SK-N-SH (cell line): ENCODE data around the gene HIPK2. TPM values are rescaled to one million over a fixed set of nuclear protein-coding genes. Genes with fewer than 3 reads are reported as not detected.

Experiments
- CTCF ChIA-PET: fragments of 300-600, 350-600 bp; formaldehyde crosslinking; extraction: SDS; loops from one replicate; lab custom pipeline; 2021; lab: Yijun Ruan, JAX
- POLR2A ChIA-PET: fragments of 350-600 bp; sonication (Branson Sonifier 250); formaldehyde crosslinking; extraction: SDS; loops from one replicate; lab custom pipeline; 2020; ENCODE audit warnings: antibody characterized with exemption, inconsistent platforms; lab: Yijun Ruan, JAX
- DNase-seq: peaks from one replicate; pipeline ENCODE4 v3.0.0; 2012
- H2AFZ ChIP-seq: fragments of 200-600 bp; sonication (generic); 2 replicates; pipeline ENCODE4 v1.8.1; 2016; ENCODE audit warnings: antibody characterized with exemption, mild to moderate bottlenecking, low read depth
- H3F3A ChIP-seq: fragments of 200-600 bp; sonication (generic); replicated peaks from 2 replicates; pipeline ENCODE3; 2016; ENCODE audit warnings: antibody characterized with exemption, mild to moderate bottlenecking; ENCODE audit not compliant: insufficient read depth
- H3K27ac ChIP-seq, 2 experiments: fragments of 200-500 bp in 1 of 2; fragments of 200-600 bp in 1 of 2; sonication (Bioruptor generic) in 1 of 2; sonication (generic), shearing (Covaris generic) in 1 of 2; 2 replicates each; pipeline versions ENCODE4 v1.5.1 to v1.6.1; 2014 to 2016; ENCODE audit warnings: low read depth in 2 of 2, inconsistent platforms in 1 of 2, low read length in 1 of 2, mild to moderate bottlenecking in 1 of 2, mixed read lengths in 1 of 2
- H3K27me3 ChIP-seq: fragments of 200-600 bp; sonication (generic), shearing (Covaris generic); 2 replicates; pipeline ENCODE4 v1.6.1; 2016; ENCODE audit warnings: mixed run types; ENCODE audit not compliant: insufficient read depth
- H3K36me3 ChIP-seq, 2 experiments: fragments of 200-500 bp in 1 of 2; fragments of 200-600 bp in 1 of 2; sonication (Bioruptor generic) in 1 of 2; sonication (generic) in 1 of 2; replicated peaks in 1 of 2; 2 replicates each; pipeline versions ENCODE3 to v1.5.1; 2014 to 2016; ENCODE audit warnings: low read length in 1 of 2, mild to moderate bottlenecking in 1 of 2; ENCODE audit not compliant: insufficient read depth in 2 of 2, control insufficient read depth in 1 of 2
- H3K4me1 ChIP-seq, 2 experiments: fragments of 200-500 bp in 1 of 2; fragments of 200-600 bp in 1 of 2; sonication (Bioruptor generic) in 1 of 2; sonication (generic), shearing (Covaris generic) in 1 of 2; 2 replicates each; pipeline versions ENCODE4 v1.5.1 to v1.6.1; 2014 to 2016; ENCODE audit warnings: low read depth in 1 of 2, low read length in 1 of 2, mixed run types in 1 of 2; ENCODE audit not compliant: insufficient read depth in 2 of 2, control insufficient read depth in 1 of 2
- H3K4me2 ChIP-seq: fragments of 200-600 bp; sonication (generic), shearing (Covaris generic); 2 replicates; pipeline ENCODE4 v1.6.1; 2017; ENCODE audit warnings: mixed run types
- H3K4me3 ChIP-seq, 2 experiments: fragments of 200-500 bp in 1 of 2; fragments of 200-600 bp in 1 of 2; sonication (Bioruptor generic) in 1 of 2; sonication (generic), shearing (Covaris generic) in 1 of 2; 2 replicates each; pipeline versions ENCODE4 v1.5.1 to v1.8.1; 2014 to 2016; ENCODE audit warnings: low read depth in 2 of 2, inconsistent platforms in 1 of 2, low read length in 1 of 2, mild to moderate bottlenecking in 1 of 2, mixed read lengths in 1 of 2, moderate library complexity in 1 of 2
- H3K79me2 ChIP-seq: fragments of 200-600 bp; sonication (generic); 2 replicates; pipeline ENCODE4 v1.8.1; 2017; ENCODE audit warnings: mild to moderate bottlenecking; ENCODE audit not compliant: insufficient read depth
- H3K9ac ChIP-seq: fragments of 200-600 bp; sonication (generic); 2 replicates; pipeline ENCODE4 v1.6.1; 2017; ENCODE audit warnings: mixed run types
- H3K9me2 ChIP-seq: fragments of 200-600 bp; sonication (generic); 2 replicates; pipeline ENCODE4 v1.6.1; 2017; ENCODE audit warnings: mixed run types
- H3K9me3 ChIP-seq: fragments of 200-600 bp; sonication (generic); 2 replicates; pipeline ENCODE4 v1.6.1; 2017; ENCODE audit warnings: mixed run types, mild to moderate bottlenecking, moderate library complexity
- H4K20me1 ChIP-seq: fragments of 200-600 bp; sonication (generic); 2 replicates; pipeline ENCODE4 v1.6.1; 2017; ENCODE audit warnings: mild to moderate bottlenecking, mixed run types; ENCODE audit not compliant: insufficient read depth
- ELF1 ChIP-seq: IDR thresholded peaks from 2 replicates; pipeline ENCODE4 v1.4.0; 2012
- GABPA ChIP-seq: IDR thresholded peaks from 2 replicates; pipeline ENCODE4 v1.4.0; 2012; ENCODE audit warnings: low read depth, mild to moderate bottlenecking
- IRF3 ChIP-seq: fragments of 150-350 bp; IDR thresholded peaks from 2 replicates; pipeline ENCODE4 v1.6.1; 2016; ENCODE audit warnings: mild to moderate bottlenecking, low read depth, low read length
- JUND ChIP-seq: IDR thresholded peaks from 2 replicates; pipeline ENCODE4 v1.4.0; 2012
- MAX ChIP-seq: IDR thresholded peaks from 2 replicates; pipeline ENCODE4 v1.4.0; 2012; ENCODE audit warnings: low read depth
- NFIC ChIP-seq: IDR thresholded peaks from 2 replicates; pipeline ENCODE4 v1.4.0; 2012; ENCODE audit warnings: borderline replicate concordance
- RAD21 ChIP-seq: IDR thresholded peaks from 2 replicates; pipeline ENCODE4 v1.6.1; 2012; ENCODE audit warnings: mild to moderate bottlenecking, low read length
- TCF12 ChIP-seq: IDR thresholded peaks from 2 replicates; pipeline ENCODE4 v1.4.0; 2012
- USF1 ChIP-seq: IDR thresholded peaks from 2 replicates; pipeline ENCODE4 v1.4.0; 2012; ENCODE audit warnings: low read depth, borderline replicate concordance
- WGBS: methylation state at CpG from one replicate; pipeline ENCODE4 v1.1.6; 2017; ENCODE audit warnings: low lambda C conversion rate; 5-methylcytosine and 5-hydroxymethylcytosine counted together
- polyA plus RNA-seq, 3 experiments: library from polyadenylated mRNA; depleted of rRNA; stranded (reverse); fragments of >200 nt; gene quantifications; 2 replicates each; pipeline ENCODE4 v1.2.3, GENCODE V29; 2012
- TF ChIP-seq, protein P1 (sequence below): IDR thresholded peaks from 2 replicates; pipeline ENCODE4; 2012
- TF ChIP-seq, protein P2 (sequence below): fragments of 200-600 bp; sonication (generic); IDR thresholded peaks from 2 replicates; pipeline ENCODE4 v1.6.1; 2017; ENCODE audit warnings: antibody characterized with exemption, mild to moderate bottlenecking, moderate library complexity

The HIPK2 gene
- polyA plus RNA-seq, 1 of the 3 experiments (the other 2 are of a cell fraction): 14.2 TPM

GRCh38 chr7:139675127-139676125 is 102.4 kb downstream of the HIPK2 start:
- no peak overlapping the region for H3K27ac ChIP-seq

DNA sequence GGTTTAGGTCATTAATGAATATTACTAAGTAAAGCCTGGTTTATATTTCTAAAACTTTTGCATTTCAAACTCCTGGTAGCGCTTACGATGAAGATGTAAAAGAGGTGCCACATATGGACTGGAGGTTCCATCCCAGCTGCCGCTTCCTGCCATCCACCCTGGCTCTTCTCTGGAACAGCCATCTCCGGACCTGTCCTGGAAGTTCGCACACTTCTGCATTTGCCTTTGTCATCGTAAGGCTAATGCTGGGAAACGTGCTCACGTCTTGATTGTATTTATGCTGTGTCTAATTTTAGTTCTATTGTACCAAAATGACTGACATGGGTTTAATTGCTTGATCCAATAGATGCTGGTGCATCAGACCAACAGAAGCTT is 103.1 kb downstream of the HIPK2 start:
- 70% methylated on average over 8 of the region's 8 CpGs for WGBS

More at GRCh38 chr7:139675127-139676125, 102.4 kb downstream of the HIPK2 start:
- Histone ChIP-seq H3K9me3 (no peaks in the 10 kb centered on the region), H2AFZ (no peak overlapping the region), H3K79me2 (peaks cover 54% of the 10 kb centered on the region), H3K9ac (no peak overlapping the region), H4K20me1 (peaks cover 34% of the 10 kb centered on the region), H3K4me1 (peaks cover 19 to 22% of the 10 kb centered on the region in 2 experiments; a peak in 3 of 4 replicates), H3K9me2 (no peaks in the 10 kb centered on the region), H3K27me3 (no peaks in the 10 kb centered on the region), H3K4me2 (no peak overlapping the region), H3F3A (peaks cover 12% of the 10 kb centered on the region), H3K4me3 (no peak overlapping the region), H3K36me3 (peaks cover 4 to 5% of the 10 kb centered on the region in 2 experiments)
- ChIA-PET CTCF (interaction anchor here (1.1 to 1.4 kb wide), 2 partner anchors 10 to 30 kb away, joined by 4 read pairs; no protein-coding TSS in a partner anchor), POLR2A (no interaction called here)
- no peak for DNase-seq
- WGBS: 81% methylated on average over 12 of the region's 12 CpGs
- TF ChIP-seq TCF12 (0 out of 2 replicates have a peak, but pooled peaks have one; percentile 20), MAX (no peak)
- TF ChIP-seq, protein P1, sequence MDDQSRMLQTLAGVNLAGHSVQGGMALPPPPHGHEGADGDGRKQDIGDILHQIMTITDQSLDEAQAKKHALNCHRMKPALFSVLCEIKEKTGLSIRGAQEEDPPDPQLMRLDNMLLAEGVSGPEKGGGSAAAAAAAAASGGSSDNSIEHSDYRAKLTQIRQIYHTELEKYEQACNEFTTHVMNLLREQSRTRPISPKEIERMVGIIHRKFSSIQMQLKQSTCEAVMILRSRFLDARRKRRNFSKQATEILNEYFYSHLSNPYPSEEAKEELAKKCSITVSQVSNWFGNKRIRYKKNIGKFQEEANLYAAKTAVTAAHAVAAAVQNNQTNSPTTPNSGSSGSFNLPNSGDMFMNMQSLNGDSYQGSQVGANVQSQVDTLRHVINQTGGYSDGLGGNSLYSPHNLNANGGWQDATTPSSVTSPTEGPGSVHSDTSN: 0 out of 2 replicates have a peak, but pooled peaks have one; percentile 18

More for the DNA sequence above, 103.1 kb downstream of the HIPK2 start:
- Histone ChIP-seq H3K36me3 (peaks cover 4 to 5% of the 10 kb centered on the region in 2 experiments), H2AFZ (no peak overlapping the region), H3K4me2 (no peak overlapping the region), H3K4me1 (peaks cover 12 to 22% of the 10 kb centered on the region in 2 experiments), H3F3A (peaks cover 9% of the 10 kb centered on the region), H3K4me3 (no peak overlapping the region), H3K9me2 (no peaks in the 10 kb centered on the region), H3K27me3 (no peaks in the 10 kb centered on the region), H3K9ac (no peak overlapping the region), H3K79me2 (peaks cover 54% of the 10 kb centered on the region), H3K9me3 (no peaks in the 10 kb centered on the region), H3K27ac (no peak overlapping the region; a peak in 1 of 4 replicates), H4K20me1 (peaks cover 40% of the 10 kb centered on the region)
- ChIA-PET CTCF (interaction anchor here (1.1 to 1.8 kb wide), 5 partner anchors 8 to 71 kb away, joined by 4 read pairs; no protein-coding TSS in a partner anchor), POLR2A (no interaction called here)
- TF ChIP-seq IRF3 (no peak), JUND (no peak), NFIC (no peak), ELF1 (no peak), RAD21 (no peak), USF1 (no peak), GABPA (no peak)
- TF ChIP-seq, protein P2, sequence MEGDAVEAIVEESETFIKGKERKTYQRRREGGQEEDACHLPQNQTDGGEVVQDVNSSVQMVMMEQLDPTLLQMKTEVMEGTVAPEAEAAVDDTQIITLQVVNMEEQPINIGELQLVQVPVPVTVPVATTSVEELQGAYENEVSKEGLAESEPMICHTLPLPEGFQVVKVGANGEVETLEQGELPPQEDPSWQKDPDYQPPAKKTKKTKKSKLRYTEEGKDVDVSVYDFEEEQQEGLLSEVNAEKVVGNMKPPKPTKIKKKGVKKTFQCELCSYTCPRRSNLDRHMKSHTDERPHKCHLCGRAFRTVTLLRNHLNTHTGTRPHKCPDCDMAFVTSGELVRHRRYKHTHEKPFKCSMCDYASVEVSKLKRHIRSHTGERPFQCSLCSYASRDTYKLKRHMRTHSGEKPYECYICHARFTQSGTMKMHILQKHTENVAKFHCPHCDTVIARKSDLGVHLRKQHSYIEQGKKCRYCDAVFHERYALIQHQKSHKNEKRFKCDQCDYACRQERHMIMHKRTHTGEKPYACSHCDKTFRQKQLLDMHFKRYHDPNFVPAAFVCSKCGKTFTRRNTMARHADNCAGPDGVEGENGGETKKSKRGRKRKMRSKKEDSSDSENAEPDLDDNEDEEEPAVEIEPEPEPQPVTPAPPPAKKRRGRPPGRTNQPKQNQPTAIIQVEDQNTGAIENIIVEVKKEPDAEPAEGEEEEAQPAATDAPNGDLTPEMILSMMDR: no peak
- no peak for DNase-seq
